Ascending aorta (tissue), 2 donors: Measurements from ENCODE around the gene ATP6AP2. TPM values are rescaled to one million over a fixed set of nuclear protein-coding genes. Genes with fewer than 3 reads are reported as not detected.
"Not testable (repeated sequence)": the region's sequence is repeated elsewhere in the genome, so short reads cannot be mapped to it uniquely, and the experiment has no call there.

Source experiments
- DNase-seq, 2 donors: peaks; one replicate each; pipeline ENCODE4 v3.0.0-alpha.2; 2019; ENCODE audit warnings: low spot score in 2 of 2
- H3K27ac ChIP-seq, 2 donors: fragments of 200-600 bp; sonication (generic); one replicate each; pipeline ENCODE4 v1.5.1; 2016 to 2017; ENCODE audit warnings: mild to moderate bottlenecking in 1 of 2
- H3K27me3 ChIP-seq: fragments of 200-600 bp; sonication (generic); one replicate; pipeline ENCODE4 v1.5.1; 2017
- H3K36me3 ChIP-seq, 2 donors: fragments of 200-600 bp; sonication (generic); one replicate each; pipeline ENCODE4 v1.5.1; 2016
- H3K4me1 ChIP-seq, 2 donors: fragments of 200-600 bp; sonication (generic); one replicate each; pipeline ENCODE4 v1.5.1; 2016 to 2017; ENCODE audit warnings: mild to moderate bottlenecking in 1 of 2
- H3K4me3 ChIP-seq, 2 donors: fragments of 200-600 bp; sonication (generic); one replicate each; pipeline ENCODE4 v1.5.1; 2016 to 2017; ENCODE audit warnings: mild to moderate bottlenecking in 1 of 2
- H3K9me3 ChIP-seq, 2 donors: fragments of 200-600 bp; sonication (generic); one replicate each; pipeline ENCODE4 v1.5.1; 2016
- intact Hi-C: fragments of 100-400 bp; cut with DNase I; formaldehyde crosslinking; loops from one replicate; pipeline ENCODE4 v1.15.1; 2023
- total RNA-seq: library from RNA; depleted of rRNA; stranded (reverse); fragments of >200 nt; gene quantifications from one replicate; pipeline ENCODE4 v1.1.0, GENCODE V29; 2016
- TF ChIP-seq, protein P1 (sequence below), 3 experiments: fragments of 200-600 bp in 2 of 3; fragments of 450-650 bp in 1 of 3; sonication (generic) in 2 of 3; IDR thresholded peaks; one replicate each; pipeline ENCODE4 v1.5.1; 2016 to 2019; ENCODE audit warnings: antibody characterized with exemption in 3 of 3, mild to moderate bottlenecking in 1 of 3, moderate library complexity in 1 of 3

ATP6AP2 gene
- total RNA-seq, 1 donor from 2014 or later = 61.9 TPM

GRCh38 chrX:40578039-40578695 lies 2.6 kb upstream of the ATP6AP2 start:
- H3K9me3 ChIP-seq = no peaks in the 10 kb centered on the region
- H3K4me3 ChIP-seq = no peak overlapping the region
- H3K36me3 ChIP-seq = no peaks in the 10 kb centered on the region
- H3K27ac ChIP-seq = no peak overlapping the region
- TF ChIP-seq, protein P1, sequence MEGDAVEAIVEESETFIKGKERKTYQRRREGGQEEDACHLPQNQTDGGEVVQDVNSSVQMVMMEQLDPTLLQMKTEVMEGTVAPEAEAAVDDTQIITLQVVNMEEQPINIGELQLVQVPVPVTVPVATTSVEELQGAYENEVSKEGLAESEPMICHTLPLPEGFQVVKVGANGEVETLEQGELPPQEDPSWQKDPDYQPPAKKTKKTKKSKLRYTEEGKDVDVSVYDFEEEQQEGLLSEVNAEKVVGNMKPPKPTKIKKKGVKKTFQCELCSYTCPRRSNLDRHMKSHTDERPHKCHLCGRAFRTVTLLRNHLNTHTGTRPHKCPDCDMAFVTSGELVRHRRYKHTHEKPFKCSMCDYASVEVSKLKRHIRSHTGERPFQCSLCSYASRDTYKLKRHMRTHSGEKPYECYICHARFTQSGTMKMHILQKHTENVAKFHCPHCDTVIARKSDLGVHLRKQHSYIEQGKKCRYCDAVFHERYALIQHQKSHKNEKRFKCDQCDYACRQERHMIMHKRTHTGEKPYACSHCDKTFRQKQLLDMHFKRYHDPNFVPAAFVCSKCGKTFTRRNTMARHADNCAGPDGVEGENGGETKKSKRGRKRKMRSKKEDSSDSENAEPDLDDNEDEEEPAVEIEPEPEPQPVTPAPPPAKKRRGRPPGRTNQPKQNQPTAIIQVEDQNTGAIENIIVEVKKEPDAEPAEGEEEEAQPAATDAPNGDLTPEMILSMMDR (IDR thresholded peaks at IDR 0.05) = no peak
- intact Hi-C loops = no loop called here
- no peak for DNase-seq
- H3K27me3 ChIP-seq = no peaks in the 10 kb centered on the region
- H3K4me1 ChIP-seq = peaks cover 0 to 8% of the 10 kb centered on the region in 2 donors

GRCh38 chrX:40579141-40579540 lies 1.6 kb upstream of the ATP6AP2 start:
- Histone ChIP-seq H3K27ac (no peak overlapping the region), H3K4me3 (no peak overlapping the region), H3K4me1 (peaks cover 0 to 8% of the 10 kb centered on the region in 2 donors), H3K27me3 (no peaks in the 10 kb centered on the region), H3K36me3 (no peaks in the 10 kb centered on the region), H3K9me3 (no peaks in the 10 kb centered on the region)
- TF ChIP-seq, protein P1 (IDR thresholded peaks at IDR 0.05) = no peak
- DNase-seq = no peak
- intact Hi-C loops = no loop called here

DNA sequence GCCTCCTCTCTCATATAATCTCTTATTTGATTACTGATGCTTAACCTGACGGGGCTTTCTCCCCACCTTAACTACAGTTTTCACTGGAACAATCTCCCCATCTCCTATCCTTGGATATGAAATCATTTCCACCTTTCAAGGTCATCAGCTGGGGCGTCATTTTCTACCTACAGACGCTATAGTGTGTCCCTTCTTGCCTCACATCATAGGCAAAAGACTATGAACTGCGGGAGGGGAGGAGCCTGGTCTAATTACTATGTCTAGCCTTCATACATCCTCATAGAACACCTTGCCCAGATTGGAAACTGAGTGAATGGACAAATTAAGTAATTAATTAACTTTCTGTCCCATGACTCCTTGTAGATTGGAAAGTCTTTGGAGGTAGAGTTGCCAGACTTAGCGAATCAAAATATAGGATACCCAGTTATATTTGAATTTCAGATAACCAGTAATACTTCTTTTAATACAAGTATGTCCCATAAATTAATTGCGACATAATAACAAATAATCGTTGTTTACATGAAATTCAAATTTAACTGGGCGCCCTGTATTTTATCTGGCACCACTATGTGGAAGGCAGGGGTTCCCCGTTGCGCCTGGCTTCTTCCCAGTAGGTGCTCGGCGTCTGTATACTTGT lies 752 bp upstream of the ATP6AP2 start:
- Histone ChIP-seq H3K27ac (peak overlapping the region; percentile 86 to 91), H3K36me3 (no peaks in the 10 kb centered on the region), H3K4me3 (peak overlapping the region; percentile 60 to 85), H3K27me3 (no peaks in the 10 kb centered on the region), H3K9me3 (no peaks in the 10 kb centered on the region), H3K4me1 (peaks cover 0 to 8% of the 10 kb centered on the region in 2 donors)
- TF ChIP-seq, protein P1 (IDR thresholded peaks at IDR 0.05) = no peak
- intact Hi-C loops = loop anchor here (1.0 kb wide), 1 partner anchor 67 kb away; the partner anchor contains the start of gene CXorf38
- DNase-seq = no peak

DNA sequence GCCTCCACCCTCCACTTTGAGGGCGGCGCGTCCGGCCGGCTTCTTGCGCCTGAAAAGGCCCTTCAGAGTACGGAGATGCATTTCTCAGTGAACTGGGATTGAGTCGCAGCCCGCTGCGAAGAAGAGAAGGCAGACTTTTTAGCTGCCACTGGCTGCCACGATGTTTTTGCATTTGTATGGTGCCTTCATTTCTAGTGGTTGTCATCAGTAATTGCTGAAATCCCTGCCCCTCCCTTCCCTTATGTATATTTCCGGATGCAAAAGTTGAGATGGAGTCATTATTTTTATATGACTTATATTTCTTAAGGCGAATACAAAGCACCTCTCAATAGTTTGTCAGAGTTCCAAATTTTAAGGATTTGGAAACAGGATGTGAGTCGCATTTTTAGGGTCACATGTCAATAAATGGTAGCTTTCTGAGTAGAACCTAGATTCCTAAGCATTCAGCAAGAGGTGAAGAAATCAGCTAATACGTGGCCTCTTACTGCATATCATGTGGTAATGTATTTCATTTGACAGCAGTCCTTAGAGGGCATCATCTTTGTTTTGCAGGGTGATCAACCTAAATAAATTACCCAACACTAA lies 658 bp downstream of the ATP6AP2 start:
- DNase-seq = no peak
- intact Hi-C loops = no loop called here
- Histone ChIP-seq H3K4me1 (peaks cover 0 to 8% of the 10 kb centered on the region in 2 donors), H3K9me3 (no peaks in the 10 kb centered on the region), H3K36me3 (no peaks in the 10 kb centered on the region), H3K27ac (peak overlapping the region; percentile 86 to 91), H3K4me3 (peak overlapping the region; percentile 60 to 85), H3K27me3 (no peaks in the 10 kb centered on the region)
- TF ChIP-seq, protein P1 (IDR thresholded peaks at IDR 0.05) = no peak

DNA sequence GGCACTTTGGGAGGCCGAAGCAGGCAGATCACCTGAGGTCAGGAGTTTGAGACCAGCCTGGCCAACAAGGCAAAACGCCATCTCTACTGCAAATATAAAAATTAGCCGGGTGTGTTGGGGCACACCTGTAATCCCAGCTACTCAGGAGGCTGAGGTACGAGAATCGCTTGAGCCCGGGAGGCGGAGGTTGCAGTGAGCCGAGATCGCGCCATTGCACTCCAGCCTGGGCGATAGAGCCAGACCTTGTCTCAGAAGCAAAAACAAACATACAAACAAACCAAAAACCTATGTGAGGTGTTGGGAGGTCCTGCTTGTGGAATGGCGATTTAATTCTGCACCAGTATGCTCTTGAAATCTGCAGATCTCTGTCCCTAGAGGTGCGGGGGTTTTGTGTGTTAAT lies 1.4 kb downstream of the ATP6AP2 start:
- DNase-seq, H3K4me1 ChIP-seq, H3K27ac ChIP-seq, H3K9me3 ChIP-seq, intact Hi-C loops, H3K27me3 ChIP-seq, H3K36me3 ChIP-seq: not testable (repeated sequence)
- peak overlapping the region in 1 of 2 donors; percentile 85 for H3K4me3 ChIP-seq

GRCh38 chrX:40582811-40583210 lies 2.0 kb downstream of the ATP6AP2 start:
- no peaks in the 10 kb centered on the region for H3K27me3 ChIP-seq
- no peak overlapping the region for H3K27ac ChIP-seq
- intact Hi-C loops = no loop called here
- no peaks in the 10 kb centered on the region for H3K9me3 ChIP-seq
- TF ChIP-seq, protein P1 (IDR thresholded peaks at IDR 0.05) = no peak
- DNase-seq = no peak
- H3K36me3 ChIP-seq = no peaks in the 10 kb centered on the region
- H3K4me3 ChIP-seq = no peak overlapping the region
- H3K4me1 ChIP-seq = peaks cover 0 to 8% of the 10 kb centered on the region in 2 donors

GRCh38 chrX:40587623-40588022 lies 6.9 kb downstream of the ATP6AP2 start:
- peaks cover 0 to 17% of the 10 kb centered on the region in 2 donors for H3K36me3 ChIP-seq
- H3K9me3 ChIP-seq, H3K27me3 ChIP-seq, H3K27ac ChIP-seq, H3K4me1 ChIP-seq, DNase-seq, intact Hi-C loops, H3K4me3 ChIP-seq: not testable (repeated sequence)

- H3K27ac ChIP-seq, DNase-seq, intact Hi-C loops, H3K4me1 ChIP-seq, H3K9me3 ChIP-seq, H3K27me3 ChIP-seq, H3K4me3 ChIP-seq: not testable (repeated sequence)
- peaks cover 3 to 24% of the 10 kb centered on the region in 2 donors for H3K36me3 ChIP-seq
Measured at GRCh38 chrX:40589616-40590321, 9.0 kb downstream of the ATP6AP2 start.
